Upper lobe of right lung (tissue), 1 donor: ENCODE results near the gene RHOU. TPM values are rescaled to one million over a fixed set of nuclear protein-coding genes. Genes with fewer than 3 reads are reported as not detected.

Experiments
- ATAC-seq: fragments of 200-7000 bp; cut with Tn5 transposase; one replicate; pipeline ENCODE4 v1.9.1; 2020; ENCODE audit warnings: mild to moderate bottlenecking, moderate library complexity
- DNase-seq: peaks from one replicate; pipeline ENCODE4 v3.0.0-alpha.2; 2020
- H3K27ac ChIP-seq: fragments of 200-600 bp; one replicate; pipeline ENCODE4 v1.8.0; 2022
- H3K27me3 ChIP-seq: fragments of 200-600 bp; one replicate; pipeline ENCODE4 v1.8.0; 2022; ENCODE audit warnings: mild to moderate bottlenecking
- H3K36me3 ChIP-seq: fragments of 200-600 bp; one replicate; pipeline ENCODE4 v1.8.0; 2022
- H3K4me1 ChIP-seq: fragments of 200-600 bp; one replicate; pipeline ENCODE4 v1.8.0; 2022
- H3K4me3 ChIP-seq: fragments of 200-600 bp; one replicate; pipeline ENCODE4 v1.8.0; 2022; ENCODE audit warnings: mild to moderate bottlenecking
- H3K9me3 ChIP-seq: fragments of 200-600 bp; one replicate; pipeline ENCODE4 v1.8.0; 2022
- intact Hi-C: fragments of 100-400 bp; cut with DNase I; formaldehyde crosslinking; loops from one replicate; pipeline ENCODE4 v1.11.0; 2022
- total RNA-seq: library from RNA; stranded (reverse); fragmentation: NEBNext Ultra II Directional; extraction: Animal tissue kit (Norgen Biotek cat#: 25700); gene quantifications from one replicate; pipeline ENCODE4 v1.2.1, GENCODE V29; 2021
- TF ChIP-seq, protein P1 (sequence below): fragments of 200-600 bp; IDR thresholded peaks from one replicate; pipeline ENCODE4 v1.8.0; 2022; ENCODE audit warnings: antibody characterized with exemption
- donor health status: DM: no; HTN: yes; CAD: no; lungs with severe emphysema.

RHOU gene
- total RNA-seq, 1 donor from 2014 or later: 21.0 TPM

DNA sequence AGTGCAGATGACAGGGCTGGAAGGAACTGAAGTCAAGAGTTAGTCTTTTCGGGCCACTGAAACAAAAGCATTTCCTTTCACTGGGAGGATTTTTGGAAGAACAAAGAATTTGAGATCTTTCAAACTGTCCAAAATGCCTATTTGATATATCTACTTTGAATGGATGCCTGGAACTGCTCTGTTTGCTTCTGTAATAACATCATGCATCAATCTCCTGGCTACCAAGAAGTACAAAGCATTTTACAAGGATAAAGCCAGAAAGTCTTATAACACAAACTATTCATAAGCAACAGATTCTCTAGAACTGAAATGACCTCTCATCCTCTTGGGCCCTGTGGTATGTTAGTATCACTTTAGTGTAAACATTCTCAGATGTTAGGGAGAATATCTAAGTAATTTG lies 18.2 kb upstream of the RHOU start:
- Histone ChIP-seq H3K27me3 (no peaks in the 10 kb centered on the region), H3K4me1 (no peaks in the 10 kb centered on the region), H3K9me3 (no peaks in the 10 kb centered on the region), H3K27ac (no peak overlapping the region), H3K36me3 (no peaks in the 10 kb centered on the region), H3K4me3 (no peak overlapping the region)
- ATAC-seq (no peak), DNase-seq (no peak)
- intact Hi-C loops: no loop called here
- TF ChIP-seq, protein P1, sequence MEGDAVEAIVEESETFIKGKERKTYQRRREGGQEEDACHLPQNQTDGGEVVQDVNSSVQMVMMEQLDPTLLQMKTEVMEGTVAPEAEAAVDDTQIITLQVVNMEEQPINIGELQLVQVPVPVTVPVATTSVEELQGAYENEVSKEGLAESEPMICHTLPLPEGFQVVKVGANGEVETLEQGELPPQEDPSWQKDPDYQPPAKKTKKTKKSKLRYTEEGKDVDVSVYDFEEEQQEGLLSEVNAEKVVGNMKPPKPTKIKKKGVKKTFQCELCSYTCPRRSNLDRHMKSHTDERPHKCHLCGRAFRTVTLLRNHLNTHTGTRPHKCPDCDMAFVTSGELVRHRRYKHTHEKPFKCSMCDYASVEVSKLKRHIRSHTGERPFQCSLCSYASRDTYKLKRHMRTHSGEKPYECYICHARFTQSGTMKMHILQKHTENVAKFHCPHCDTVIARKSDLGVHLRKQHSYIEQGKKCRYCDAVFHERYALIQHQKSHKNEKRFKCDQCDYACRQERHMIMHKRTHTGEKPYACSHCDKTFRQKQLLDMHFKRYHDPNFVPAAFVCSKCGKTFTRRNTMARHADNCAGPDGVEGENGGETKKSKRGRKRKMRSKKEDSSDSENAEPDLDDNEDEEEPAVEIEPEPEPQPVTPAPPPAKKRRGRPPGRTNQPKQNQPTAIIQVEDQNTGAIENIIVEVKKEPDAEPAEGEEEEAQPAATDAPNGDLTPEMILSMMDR: no peak

DNA sequence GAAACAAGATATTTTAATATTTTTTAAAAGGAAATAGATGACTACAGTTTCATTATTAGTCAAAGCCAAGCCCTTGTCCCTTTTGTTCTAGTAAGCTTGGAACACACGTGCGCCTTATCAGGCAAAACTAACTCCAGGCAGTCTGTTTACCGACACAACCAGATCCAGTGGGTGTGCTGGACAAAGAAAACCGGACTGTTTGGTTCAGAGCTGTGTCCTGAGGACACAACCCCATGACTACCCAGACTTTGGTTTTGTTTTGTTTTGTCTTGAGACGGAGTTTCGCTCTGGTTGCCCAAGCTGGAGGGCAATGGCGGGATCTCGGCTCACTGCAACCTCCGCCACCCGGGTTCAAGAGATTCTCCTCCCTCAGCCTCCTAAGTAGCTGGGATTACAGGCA lies 13.9 kb upstream of the RHOU start:
- no peaks in the 10 kb centered on the region for H3K27me3 ChIP-seq
- intact Hi-C loops: no loop called here
- DNase-seq (no peak), ATAC-seq (peak; percentile 68)
- H3K27ac ChIP-seq: no peak overlapping the region
- no peaks in the 10 kb centered on the region for H3K9me3 ChIP-seq
- no peaks in the 10 kb centered on the region for H3K36me3 ChIP-seq
- no peaks in the 10 kb centered on the region for H3K4me1 ChIP-seq
- H3K4me3 ChIP-seq: no peak overlapping the region
- TF ChIP-seq, protein P1: no peak

DNA sequence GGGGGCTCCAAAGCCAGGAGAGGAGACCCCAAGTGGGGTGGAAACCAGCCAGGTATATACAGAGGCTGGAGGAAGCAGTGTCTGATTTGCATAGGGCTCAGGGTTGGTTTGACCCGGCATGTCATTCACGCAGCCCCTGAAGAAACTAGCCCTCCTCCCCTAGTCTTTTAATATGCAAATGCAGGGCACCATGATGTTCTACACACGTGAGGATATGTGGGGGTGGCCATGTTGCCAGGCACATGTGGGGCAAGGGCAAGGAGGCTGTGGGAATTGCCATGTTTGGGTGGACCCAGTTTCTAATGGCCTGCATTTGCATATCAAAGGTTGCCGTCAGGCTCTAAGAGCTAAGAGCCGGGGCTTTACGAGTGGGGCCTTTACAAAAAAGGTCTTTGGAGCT lies 12.0 kb upstream of the RHOU start:
- no peaks in the 10 kb centered on the region for H3K27me3 ChIP-seq
- H3K27ac ChIP-seq: no peak overlapping the region
- intact Hi-C loops: no loop called here
- H3K4me3 ChIP-seq: no peak overlapping the region
- no peaks in the 10 kb centered on the region for H3K36me3 ChIP-seq
- H3K4me1 ChIP-seq: no peaks in the 10 kb centered on the region
- DNase-seq (no peak), ATAC-seq (no peak)
- no peaks in the 10 kb centered on the region for H3K9me3 ChIP-seq
- TF ChIP-seq, protein P1: no peak

DNA sequence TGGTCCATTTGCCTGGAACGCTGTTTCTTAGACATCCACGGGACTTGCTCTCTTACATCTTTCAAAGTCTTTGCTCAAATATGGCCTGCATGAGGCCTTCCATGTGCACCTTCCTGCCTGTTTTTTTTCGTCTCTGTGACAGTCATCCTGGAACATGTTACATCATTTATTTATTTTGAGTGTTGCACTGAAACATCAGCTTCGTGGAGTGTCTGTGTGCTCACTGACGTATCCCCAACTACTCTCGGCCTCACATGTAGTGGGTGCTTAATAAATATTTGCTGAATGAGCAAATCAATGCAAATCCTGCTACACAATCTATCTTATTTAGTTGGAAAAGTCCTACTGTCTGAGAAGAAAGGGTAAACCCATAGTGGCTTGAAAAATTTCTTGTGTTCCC lies 11.4 kb upstream of the RHOU start:
- ATAC-seq: no peak
- no peaks in the 10 kb centered on the region for H3K4me1 ChIP-seq
- no peak for DNase-seq
- no peak overlapping the region for H3K4me3 ChIP-seq
- H3K9me3 ChIP-seq: no peaks in the 10 kb centered on the region
- TF ChIP-seq, protein P1: no peak
- intact Hi-C loops: no loop called here
- H3K27ac ChIP-seq: no peak overlapping the region
- no peaks in the 10 kb centered on the region for H3K36me3 ChIP-seq
- no peaks in the 10 kb centered on the region for H3K27me3 ChIP-seq

DNA sequence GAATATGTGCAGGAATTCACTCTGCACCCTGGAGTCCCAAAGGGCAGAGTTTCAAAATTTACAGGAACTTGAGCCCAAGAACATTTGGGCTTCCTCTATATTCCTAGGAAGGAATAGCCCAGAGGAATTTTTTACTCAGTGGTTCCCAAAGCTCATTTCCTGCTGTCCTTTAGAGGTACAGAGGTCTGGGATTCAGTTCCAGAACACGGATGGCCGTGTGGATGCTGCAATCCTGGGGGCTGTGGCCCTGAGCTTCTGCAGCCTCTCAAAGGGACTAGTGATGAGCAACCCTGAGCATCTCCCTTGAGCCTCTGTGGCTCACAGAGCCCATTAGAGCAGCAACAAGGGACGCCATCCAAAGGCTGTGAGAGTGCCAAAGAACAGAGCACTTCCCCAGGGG lies 10.1 kb upstream of the RHOU start:
- Histone ChIP-seq H3K4me3 (no peak overlapping the region), H3K27me3 (no peaks in the 10 kb centered on the region), H3K36me3 (no peaks in the 10 kb centered on the region), H3K4me1 (no peaks in the 10 kb centered on the region), H3K9me3 (no peaks in the 10 kb centered on the region), H3K27ac (no peak overlapping the region)
- TF ChIP-seq, protein P1: no peak
- intact Hi-C loops: no loop called here
- DNase-seq (no peak), ATAC-seq (no peak)

DNA sequence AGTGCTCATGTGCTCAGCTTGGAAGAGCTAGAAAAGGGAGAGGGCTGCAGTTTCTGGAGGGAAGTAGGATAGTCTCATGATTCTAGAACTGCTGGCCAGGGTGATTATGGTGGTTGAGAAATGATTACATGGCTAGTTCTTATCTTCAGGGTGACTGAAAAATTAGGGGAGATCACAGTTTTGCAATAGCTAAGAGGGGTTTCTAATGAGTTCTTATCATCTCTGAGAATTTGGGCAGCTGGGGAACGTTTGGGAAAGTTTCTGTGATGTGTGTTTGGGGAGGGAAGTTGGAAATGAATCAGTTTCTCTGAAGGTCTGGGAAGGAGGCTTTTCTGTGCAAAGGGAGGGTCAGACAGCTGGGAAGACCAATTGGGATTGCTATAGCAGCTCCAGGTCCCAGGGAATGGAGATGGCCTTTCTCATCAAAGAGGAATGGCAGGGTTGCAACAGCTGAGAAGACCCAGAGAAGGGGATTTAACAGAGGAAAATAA lies 7.6 kb upstream of the RHOU start:
- ATAC-seq (peak; percentile 50), DNase-seq (no peak)
- intact Hi-C loops: no loop called here
- Histone ChIP-seq H3K36me3 (no peaks in the 10 kb centered on the region), H3K4me1 (no peaks in the 10 kb centered on the region), H3K27me3 (no peaks in the 10 kb centered on the region), H3K4me3 (no peak overlapping the region), H3K27ac (no peak overlapping the region), H3K9me3 (no peaks in the 10 kb centered on the region)
- TF ChIP-seq, protein P1: no peak
